ENCODE measurements around the gene GLI2.

The GLI2 gene

GRCh38 chr2:120738117-120738516 is 2.4 kb downstream of the GLI2 start:
- no peak for DNase-seq (ENCODE audit: low read depth in 2 of 2)

- no peak for DNase-seq (ENCODE audit: low read depth in 2 of 2)
Measured at GRCh38 chr2:120738786-120739437, 3.2 kb downstream of the GLI2 start.

GRCh38 chr2:120739438-120740090 is 3.9 kb downstream of the GLI2 start:
- DNase-seq (ENCODE audit: low read depth in 2 of 2): no peak

- DNase-seq (ENCODE audit: low read depth in 2 of 2): no peak
Measured at GRCh38 chr2:120740375-120740764, 4.7 kb downstream of the GLI2 start.

- DNase-seq (ENCODE audit: low read depth in 2 of 2): no peak
Measured at GRCh38 chr2:120740765-120741524, 5.3 kb downstream of the GLI2 start.

GRCh38 chr2:120741571-120742561 is 6.2 kb downstream of the GLI2 start:
- no peak for DNase-seq (ENCODE audit: low read depth in 2 of 2)

GRCh38 chr2:120743657-120744056 is 8.0 kb downstream of the GLI2 start:
- no peak for DNase-seq (ENCODE audit: low read depth in 2 of 2)

- no peak for DNase-seq (ENCODE audit: low read depth in 2 of 2)
Measured at GRCh38 chr2:120744817-120745216, 9.1 kb downstream of the GLI2 start.

GRCh38 chr2:120745420-120746111 is 9.9 kb downstream of the GLI2 start:
- DNase-seq (ENCODE audit: low read depth in 2 of 2): no peak

GRCh38 chr2:120746144-120746543 is 10.5 kb downstream of the GLI2 start:
- DNase-seq (ENCODE audit: low read depth in 2 of 2): no peak

GRCh38 chr2:120747281-120747680 is 11.6 kb downstream of the GLI2 start:
- no peak for DNase-seq (ENCODE audit: low read depth in 2 of 2)

GRCh38 chr2:120747706-120748105 is 12.0 kb downstream of the GLI2 start:
- no peak for DNase-seq (ENCODE audit: low read depth in 2 of 2)

- DNase-seq (ENCODE audit: low read depth in 2 of 2): no peak
Measured at GRCh38 chr2:120748310-120748709, 12.6 kb downstream of the GLI2 start.

- DNase-seq (ENCODE audit: low read depth in 2 of 2): no peak
Measured at GRCh38 chr2:120748741-120749140, 13.1 kb downstream of the GLI2 start.

- DNase-seq (ENCODE audit: low read depth in 2 of 2): no peak
Measured at GRCh38 chr2:120749506-120750431, 14.1 kb downstream of the GLI2 start.

GRCh38 chr2:120750488-120751210 is 15.0 kb downstream of the GLI2 start:
- no peak for DNase-seq (ENCODE audit: low read depth in 2 of 2)

GRCh38 chr2:120751553-120751952 is 15.9 kb downstream of the GLI2 start:
- DNase-seq (ENCODE audit: low read depth in 2 of 2): no peak

- DNase-seq (ENCODE audit: low read depth in 2 of 2): no peak
Measured at GRCh38 chr2:120754067-120754960, 18.6 kb downstream of the GLI2 start.

All from stimulated activated CD4-positive, alpha-beta T cell treated with anti-CD3 and anti-CD28 coated beads, Interleukin-1b, Interleukin-23, amount 100 ng/mL, for 1 hour (primary cell).